SKM-1 (cell line): ENCODE measurements around the gene CKLF.

Source experiments
- DNase-seq: peaks from one replicate; lab custom pipeline; 2025; ENCODE audit not compliant: unreplicated experiment; lab: John Stamatoyannopoulos, UW

Gene CKLF

DNA sequence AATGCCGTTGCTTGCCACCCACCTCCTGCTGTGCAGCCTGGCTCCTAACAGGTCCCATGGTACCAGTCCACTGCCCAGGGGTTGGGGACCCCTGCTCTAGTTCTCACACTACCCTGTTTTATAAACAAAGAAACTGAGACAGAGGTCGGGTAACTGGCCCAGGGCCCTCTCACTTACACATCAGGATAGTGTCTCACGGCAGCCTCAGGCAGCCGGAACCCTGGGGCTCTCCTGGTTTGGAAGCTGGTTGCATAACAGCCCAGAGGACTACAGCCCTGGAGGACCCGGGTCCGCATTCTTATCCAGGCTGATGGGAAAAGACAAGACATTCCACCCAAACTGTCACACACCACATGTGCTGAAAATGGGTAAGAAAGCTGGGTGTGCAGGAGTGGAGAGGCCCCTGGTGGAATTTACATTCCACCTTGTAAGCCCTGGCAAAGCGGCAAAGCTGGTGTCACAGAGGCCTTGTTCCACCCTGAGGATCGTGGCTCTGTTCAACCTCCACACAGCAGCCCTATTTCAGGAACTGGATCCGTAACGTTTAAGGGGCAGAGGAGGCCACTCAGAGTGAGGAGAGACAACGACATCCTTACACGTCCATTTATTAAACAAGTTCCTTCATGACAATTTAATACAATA is 61.9 kb downstream of the CKLF start:
- DNase-seq: no peak
